ENCODE results near the gene SCYL3. TPM values are rescaled to one million over a fixed set of nuclear protein-coding genes. Genes with fewer than 3 reads are reported as not detected.
A peak's percentile ranks its signal among the peaks of the same experiment; 100 is the strongest.

Gene SCYL3
- total RNA-seq, 2 donors from 2014 or later: 14.2 to 16.3 TPM

- Mint-ChIP-seq H3K4me3 (peak overlapping the region; percentile 48), H3K36me3 (no peaks in the 10 kb centered on the region), H3K27me3 (no peaks in the 10 kb centered on the region), H3K9me3 (no peaks in the 10 kb centered on the region), H3K27ac (peak overlapping the region in 1 of 2 donors; percentile 51), H3K4me1 (ENCODE audit: low read depth in 2 of 2) (peaks cover 14 to 21% of the 10 kb centered on the region in 2 donors)
- DNase-seq (ENCODE audit: low spot score) (no peak), ATAC-seq (no peak)
These were observed 21.5 kb upstream of the SCYL3 start for GRCh38 chr1:169915150-169915549.

- Mint-ChIP-seq H3K27ac (peak overlapping the region; percentile 51), H3K36me3 (no peaks in the 10 kb centered on the region), H3K4me1 (ENCODE audit: low read depth in 2 of 2) (peaks cover 14 to 21% of the 10 kb centered on the region in 2 donors), H3K9me3 (no peaks in the 10 kb centered on the region), H3K27me3 (no peaks in the 10 kb centered on the region), H3K4me3 (peak overlapping the region; percentile 7)
- DNase-seq (ENCODE audit: low spot score): no peak
- peak in 1 of 2 donors; percentile 66 for ATAC-seq
These were observed 20.8 kb upstream of the SCYL3 start for GRCh38 chr1:169914531-169914930.

- no peak for DNase-seq (ENCODE audit: low spot score)
- no peak for ATAC-seq
- Mint-ChIP-seq H3K27ac (no peak overlapping the region), H3K4me1 (ENCODE audit: low read depth in 2 of 2) (peaks cover 6 to 17% of the 10 kb centered on the region in 2 donors), H3K9me3 (no peaks in the 10 kb centered on the region), H3K36me3 (no peaks in the 10 kb centered on the region), H3K27me3 (no peaks in the 10 kb centered on the region), H3K4me3 (no peak overlapping the region)
These were observed 15.8 kb upstream of the SCYL3 start for GRCh38 chr1:169909499-169909898.

- H3K27ac Mint-ChIP-seq: no peak overlapping the region
These were observed 13.2 kb upstream of the SCYL3 start for GRCh38 chr1:169906938-169907337.

GRCh38 chr1:169904834-169905233 lies 11.1 kb upstream of the SCYL3 start:
- ATAC-seq: no peak
- no peak overlapping the region for H3K4me3 Mint-ChIP-seq
- no peaks in the 10 kb centered on the region for H3K36me3 Mint-ChIP-seq
- peaks cover 0 to 7% of the 10 kb centered on the region in 2 donors for H3K27me3 Mint-ChIP-seq
- peaks cover 21 to 24% of the 10 kb centered on the region in 2 donors for H3K4me1 Mint-ChIP-seq (ENCODE audit: low read depth in 2 of 2)
- no peak overlapping the region for H3K27ac Mint-ChIP-seq
- H3K9me3 Mint-ChIP-seq: no peaks in the 10 kb centered on the region
- DNase-seq (ENCODE audit: low spot score): no peak

More at GRCh38 chr1:169906938-169907337, 13.2 kb upstream of the SCYL3 start:
- no peaks in the 10 kb centered on the region for H3K9me3 Mint-ChIP-seq
- ATAC-seq: no peak
- no peaks in the 10 kb centered on the region for H3K27me3 Mint-ChIP-seq
- DNase-seq (ENCODE audit: low spot score): no peak
- no peak overlapping the region for H3K4me3 Mint-ChIP-seq
- peaks cover 21 to 24% of the 10 kb centered on the region in 2 donors for H3K4me1 Mint-ChIP-seq (ENCODE audit: low read depth in 2 of 2)
- H3K36me3 Mint-ChIP-seq: no peaks in the 10 kb centered on the region

- H3K27me3 Mint-ChIP-seq: peaks cover 0 to 7% of the 10 kb centered on the region in 2 donors
- no peak for DNase-seq (ENCODE audit: low spot score)
- H3K36me3 Mint-ChIP-seq: no peaks in the 10 kb centered on the region
- peak overlapping the region; percentile 49 for H3K4me3 Mint-ChIP-seq
- H3K9me3 Mint-ChIP-seq: no peaks in the 10 kb centered on the region
- no peak for ATAC-seq
- peaks cover 11 to 16% of the 10 kb centered on the region in 2 donors for H3K4me1 Mint-ChIP-seq (ENCODE audit: low read depth in 2 of 2)
- peak overlapping the region; percentile 10 to 69 for H3K27ac Mint-ChIP-seq
These were observed 9.1 kb upstream of the SCYL3 start for GRCh38 chr1:169902751-169903150.

- peaks cover 17 to 20% of the 10 kb centered on the region in 2 donors for H3K4me1 Mint-ChIP-seq (ENCODE audit: low read depth in 2 of 2)
These were observed 7.4 kb upstream of the SCYL3 start for GRCh38 chr1:169901115-169901514.

GRCh38 chr1:169900571-169900970 lies 6.9 kb upstream of the SCYL3 start:
- no peaks in the 10 kb centered on the region for H3K36me3 Mint-ChIP-seq
- no peak for ATAC-seq

More at GRCh38 chr1:169901115-169901514, 7.4 kb upstream of the SCYL3 start:
- Mint-ChIP-seq H3K27ac (no peak overlapping the region), H3K27me3 (peaks cover 0 to 7% of the 10 kb centered on the region in 2 donors), H3K4me3 (no peak overlapping the region), H3K9me3 (no peaks in the 10 kb centered on the region), H3K36me3 (no peaks in the 10 kb centered on the region)
- ATAC-seq (no peak), DNase-seq (ENCODE audit: low spot score) (no peak)

GRCh38 chr1:169899519-169900217 lies 6.0 kb upstream of the SCYL3 start:
- Mint-ChIP-seq H3K27me3 (peaks cover 0 to 7% of the 10 kb centered on the region in 2 donors), H3K9me3 (peaks cover 2% of the 10 kb centered on the region), H3K36me3 (no peaks in the 10 kb centered on the region), H3K4me1 (ENCODE audit: low read depth in 2 of 2) (peaks cover 24 to 25% of the 10 kb centered on the region in 2 donors), H3K27ac (no peak overlapping the region), H3K4me3 (no peak overlapping the region)
- ATAC-seq: no peak
- no peak for DNase-seq (ENCODE audit: low spot score)

More at GRCh38 chr1:169900571-169900970, 6.9 kb upstream of the SCYL3 start:
- H3K27me3 Mint-ChIP-seq: peaks cover 0 to 7% of the 10 kb centered on the region in 2 donors
- no peak overlapping the region for H3K27ac Mint-ChIP-seq
- DNase-seq (ENCODE audit: low spot score): no peak
- no peaks in the 10 kb centered on the region for H3K9me3 Mint-ChIP-seq
- peaks cover 21 to 22% of the 10 kb centered on the region in 2 donors for H3K4me1 Mint-ChIP-seq (ENCODE audit: low read depth in 2 of 2)
- no peak overlapping the region for H3K4me3 Mint-ChIP-seq

- Mint-ChIP-seq H3K27ac (peak overlapping the region in 1 of 2 donors; percentile 53), H3K4me3 (no peak overlapping the region), H3K36me3 (peaks cover 4% of the 10 kb centered on the region), H3K4me1 (ENCODE audit: low read depth in 2 of 2) (peaks cover 29 to 42% of the 10 kb centered on the region in 2 donors), H3K27me3 (no peaks in the 10 kb centered on the region), H3K9me3 (peaks cover 3% of the 10 kb centered on the region)
- DNase-seq (ENCODE audit: low spot score): no peak
- ATAC-seq: peak in 1 of 2 donors; percentile 4
These were observed 2.3 kb upstream of the SCYL3 start for GRCh38 chr1:169896013-169896412.

GRCh38 chr1:169894424-169895145 lies 889 bp upstream of the SCYL3 start:
- peak overlapping the region; percentile 92 for H3K4me3 Mint-ChIP-seq
- peaks cover 3% of the 10 kb centered on the region for H3K9me3 Mint-ChIP-seq
- ATAC-seq (no peak), DNase-seq (ENCODE audit: low spot score) (no peak)
- H3K27ac Mint-ChIP-seq: peak overlapping the region; percentile 99
- peaks cover 8% of the 10 kb centered on the region for H3K36me3 Mint-ChIP-seq
- H3K4me1 Mint-ChIP-seq (ENCODE audit: low read depth in 2 of 2): peaks cover 41 to 52% of the 10 kb centered on the region in 2 donors
- H3K27me3 Mint-ChIP-seq: no peaks in the 10 kb centered on the region

- no peaks in the 10 kb centered on the region for H3K27me3 Mint-ChIP-seq
- H3K36me3 Mint-ChIP-seq: peaks cover 8% of the 10 kb centered on the region
- H3K9me3 Mint-ChIP-seq: peaks cover 3% of the 10 kb centered on the region
- ATAC-seq (no peak), DNase-seq (ENCODE audit: low spot score) (no peak)
- H3K4me3 Mint-ChIP-seq: peak overlapping the region; percentile 92
- peak overlapping the region; percentile 99 for H3K27ac Mint-ChIP-seq
- H3K4me1 Mint-ChIP-seq (ENCODE audit: low read depth in 2 of 2): peaks cover 49 to 62% of the 10 kb centered on the region in 2 donors
These were observed 610 bp downstream of the SCYL3 start for GRCh38 chr1:169892927-169893644.

- H3K36me3 Mint-ChIP-seq: peaks cover 8% of the 10 kb centered on the region
- H3K27me3 Mint-ChIP-seq: no peaks in the 10 kb centered on the region
- DNase-seq (ENCODE audit: low spot score) (no peak), ATAC-seq (no peak)
- peaks cover 49 to 62% of the 10 kb centered on the region in 2 donors for H3K4me1 Mint-ChIP-seq (ENCODE audit: low read depth in 2 of 2)
- H3K27ac Mint-ChIP-seq: peak overlapping the region; percentile 99
- peaks cover 3% of the 10 kb centered on the region for H3K9me3 Mint-ChIP-seq
- H3K4me3 Mint-ChIP-seq: peak overlapping the region; percentile 92
These were observed 1.3 kb downstream of the SCYL3 start for GRCh38 chr1:169892176-169892926.

Data from natural killer cell treated with Interleukin-12 subunit alpha and Interleukin-12 subunit beta and Interleukin-15 and Interleukin-18, amount 100 ng/mL, for 72 hours (primary cell).